ENCODE results near the gene SLC9A7. TPM values are rescaled to one million over a fixed set of nuclear protein-coding genes. Genes with fewer than 3 reads are reported as not detected.

SLC9A7 gene
- total RNA-seq, 1 experiment from 2014 or later = 20.9 TPM

DNA sequence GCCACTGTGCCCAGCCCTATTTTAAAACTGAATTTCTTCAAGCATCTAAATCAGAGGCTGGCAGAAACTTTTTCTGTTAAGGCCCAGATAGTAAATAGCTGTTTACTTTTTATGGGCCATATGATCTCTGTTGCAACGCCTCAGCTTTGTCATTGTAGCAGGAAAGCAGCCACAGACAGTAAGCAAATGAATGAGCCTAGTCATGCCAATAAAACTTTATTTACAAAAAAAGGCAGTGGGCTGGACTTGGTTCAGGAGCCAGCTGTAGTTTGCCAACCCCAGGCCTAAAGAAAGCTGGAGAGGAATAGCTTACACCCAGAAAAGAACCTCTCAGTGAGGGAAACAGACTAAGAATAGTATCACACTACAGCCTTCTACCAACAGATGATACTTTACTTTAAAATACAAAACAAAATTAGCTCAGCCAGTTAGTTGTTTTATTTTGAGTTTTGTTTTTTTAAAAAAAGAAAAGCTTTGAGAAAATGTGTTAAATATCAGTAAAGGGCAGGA, 159.8 kb downstream of the SLC9A7 start:
- ChIA-PET POLR2A (ENCODE audit: unreplicated experiment) (interaction anchor here (0.6 kb wide), 1 partner anchor 490 kb away, joined by 4 read pairs; no protein-coding TSS in a partner anchor), CTCF (no interaction called here)
- H2AFZ ChIP-seq = no peak overlapping the region
- H4K20me1 ChIP-seq (ENCODE audit: insufficient read depth) = no peaks in the 10 kb centered on the region
- no peak overlapping the region for H3K4me3 ChIP-seq
- H3K27me3 ChIP-seq (ENCODE audit: insufficient read depth, low read depth) = no peaks in the 10 kb centered on the region
- H3K36me3 ChIP-seq (ENCODE audit: low read depth) = no peaks in the 10 kb centered on the region
- H3K9me3 ChIP-seq (ENCODE audit: insufficient read depth, low read depth) = no peaks in the 10 kb centered on the region
- no peak for DNase-seq
- H3K27ac ChIP-seq = no peak overlapping the region
- TF ChIP-seq EZH2 (IDR thresholded peaks at IDR 0.05; ENCODE audit: low read depth) (no peak), CTCF (conservative IDR thresholded peaks at IDR 0.05) (no peak)
- no peaks in the 10 kb centered on the region for H3F3A ChIP-seq (ENCODE audit: insufficient read depth, low read depth)
- no peak overlapping the region for H3K4me2 ChIP-seq
- no TSS peak for BruUV-seq (replicated peaks)
- no peaks in the 10 kb centered on the region for H3K4me1 ChIP-seq (replicated peaks; ENCODE audit: insufficient read depth)
- no peaks in the 10 kb centered on the region for H3K79me2 ChIP-seq (ENCODE audit: low read depth)
- no peaks in the 10 kb centered on the region for H3K9me2 ChIP-seq (ENCODE audit: insufficient read depth)
- intact Hi-C loops (cut with micrococcal nuclease; ENCODE audit: unreplicated experiment) = no loop called here

DNA sequence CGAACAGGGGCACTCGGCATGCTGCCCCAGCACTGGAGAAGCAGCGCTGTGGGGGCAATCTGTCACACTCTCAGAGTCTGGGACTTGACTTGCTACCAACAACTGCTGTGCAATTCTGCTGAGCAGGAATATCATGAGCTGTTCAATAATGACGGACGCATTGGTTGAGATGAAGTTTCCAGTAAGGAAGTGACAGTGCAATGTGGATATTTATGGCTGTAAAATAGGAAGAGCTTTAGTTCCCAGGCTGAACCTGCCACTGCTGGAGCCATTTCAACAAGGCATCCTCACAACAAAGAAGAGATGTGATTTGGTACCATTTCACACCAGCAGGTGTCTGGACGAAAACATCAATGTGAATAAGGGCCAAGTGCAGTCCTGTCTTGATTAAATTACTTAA, 161.1 kb downstream of the SLC9A7 start:
- no peaks in the 10 kb centered on the region for H3K79me2 ChIP-seq (ENCODE audit: low read depth)
- ChIA-PET CTCF (no interaction called here), POLR2A (ENCODE audit: unreplicated experiment) (no interaction called here)
- TF ChIP-seq CTCF (conservative IDR thresholded peaks at IDR 0.05) (no peak), EZH2 (IDR thresholded peaks at IDR 0.05; ENCODE audit: low read depth) (no peak)
- H3K9me2 ChIP-seq (ENCODE audit: insufficient read depth) = no peaks in the 10 kb centered on the region
- no peak overlapping the region for H3K27ac ChIP-seq
- no peak overlapping the region for H3K4me3 ChIP-seq
- no peaks in the 10 kb centered on the region for H3K27me3 ChIP-seq (ENCODE audit: insufficient read depth, low read depth)
- no TSS peak for BruUV-seq (replicated peaks)
- H3K36me3 ChIP-seq (ENCODE audit: low read depth) = no peaks in the 10 kb centered on the region
- H3K4me1 ChIP-seq (replicated peaks; ENCODE audit: insufficient read depth) = no peaks in the 10 kb centered on the region
- no peaks in the 10 kb centered on the region for H3K9me3 ChIP-seq (ENCODE audit: insufficient read depth, low read depth)
- no peak overlapping the region for H2AFZ ChIP-seq
- intact Hi-C loops (cut with micrococcal nuclease; ENCODE audit: unreplicated experiment) = no loop called here
- no peak for DNase-seq
- H4K20me1 ChIP-seq (ENCODE audit: insufficient read depth) = no peaks in the 10 kb centered on the region
- no peaks in the 10 kb centered on the region for H3F3A ChIP-seq (ENCODE audit: insufficient read depth, low read depth)
- H3K4me2 ChIP-seq = no peak overlapping the region

GRCh38 chrX:46597208-46597607, 161.7 kb downstream of the SLC9A7 start:
- Histone ChIP-seq H4K20me1 (ENCODE audit: insufficient read depth) (no peaks in the 10 kb centered on the region), H3K27ac (no peak overlapping the region), H2AFZ (no peak overlapping the region), H3K4me1 (replicated peaks; ENCODE audit: insufficient read depth) (no peaks in the 10 kb centered on the region), H3K4me3 (no peak overlapping the region), H3K27me3 (ENCODE audit: insufficient read depth, low read depth) (no peaks in the 10 kb centered on the region), H3K79me2 (ENCODE audit: low read depth) (no peaks in the 10 kb centered on the region), H3F3A (ENCODE audit: insufficient read depth, low read depth) (no peaks in the 10 kb centered on the region), H3K36me3 (ENCODE audit: low read depth) (no peaks in the 10 kb centered on the region), H3K9me2 (ENCODE audit: insufficient read depth) (no peaks in the 10 kb centered on the region), H3K9me3 (ENCODE audit: insufficient read depth, low read depth) (no peaks in the 10 kb centered on the region), H3K4me2 (no peak overlapping the region)
- ChIA-PET POLR2A (ENCODE audit: unreplicated experiment) (no interaction called here), CTCF (no interaction called here)
- no peak for DNase-seq
- no peak for TF ChIP-seq CTCF (conservative IDR thresholded peaks at IDR 0.05)
- TF ChIP-seq EZH2 (IDR thresholded peaks at IDR 0.05; ENCODE audit: low read depth) = no peak
- intact Hi-C loops (cut with micrococcal nuclease; ENCODE audit: unreplicated experiment) = no loop called here
- BruUV-seq (replicated peaks) = no TSS peak
